Right lobe of liver (tissue), 6 donors: ENCODE results near the gene GDPD5. TPM values are rescaled to one million over a fixed set of nuclear protein-coding genes. Genes with fewer than 3 reads are reported as not detected.

Experiments used
- ATAC-seq, 4 donors: fragments of 200-7000 bp; cut with Tn5 transposase; one replicate each; pipeline ENCODE4 v1.9.1; 2020; ENCODE audit warnings: mild to moderate bottlenecking in 4 of 4, moderate library complexity in 4 of 4
- DNase-seq, 3 donors: peaks; one replicate each; pipeline ENCODE4 v3.0.0-alpha.2; 2020
- H3K27ac ChIP-seq, 3 donors: fragments of 200-600 bp; one replicate each; pipeline ENCODE4 v1.8.0; 2022
- H3K27me3 ChIP-seq, 2 donors: fragments of 200-600 bp; one replicate each; pipeline ENCODE4 v1.8.0; 2022
- H3K36me3 ChIP-seq, 4 donors: fragments of 200-600 bp; sonication (generic) in 1 of 4; one replicate each; pipeline versions ENCODE4 v1.5.1 to v1.8.0; 2017 to 2022; ENCODE audit warnings: control low read depth in 1 of 4
- H3K4me1 ChIP-seq, 4 donors: fragments of 200-600 bp; sonication (generic) in 1 of 4; one replicate each; pipeline versions ENCODE4 v1.5.1 to v1.8.0; 2017 to 2022; ENCODE audit warnings: control low read depth in 1 of 4
- H3K4me3 ChIP-seq, 3 donors: fragments of 200-600 bp; one replicate each; pipeline ENCODE4 v1.8.0; 2022
- H3K9me3 ChIP-seq, 4 donors: fragments of 200-600 bp; sonication (generic) in 1 of 4; one replicate each; pipeline versions ENCODE4 v1.5.1 to v1.8.0; 2017 to 2022; ENCODE audit warnings: control low read depth in 1 of 4
- POLR2A ChIP-seq: fragments of 450-650 bp; IDR thresholded peaks from one replicate; pipeline ENCODE4 v1.6.1; 2017; ENCODE audit warnings: antibody characterized with exemption, mild to moderate bottlenecking
- WGBS: methylation state at CpG from one replicate; pipeline ENCODE4 v1.1.6; 2018; ENCODE audit warnings: low coverage, low lambda C conversion rate; ENCODE audit not compliant: insufficient coverage; ENCODE audit errors: missing lambda C conversion rate; 5-methylcytosine and 5-hydroxymethylcytosine counted together
- intact Hi-C, 2 donors: fragments of 100-400 bp; cut with DNase I; formaldehyde crosslinking; loops; one replicate each; pipeline versions ENCODE4 v1.11.2 to v1.14.1; 2022
- total RNA-seq, 6 experiments: library from RNA; depleted of rRNA in 2 of 6; stranded (reverse); fragments of >200 nt in 2 of 6; fragmentation: NEBNext Ultra II Directional in 3 of 6; extraction: Animal tissue kit (Norgen Biotek cat#: 25700) in 3 of 6; gene quantifications; one replicate each; pipeline versions ENCODE4 v1.1.0 to v1.2.4, GENCODE V29; 2016 to 2023
- TF ChIP-seq, protein P1 (sequence below), 4 donors: fragments of 200-600 bp in 3 of 4; fragments of 450-650 bp in 1 of 4; IDR thresholded peaks; one replicate each; pipeline versions ENCODE4 v1.5.1 to v1.8.0; 2016 to 2022; ENCODE audit warnings: antibody characterized with exemption in 4 of 4, mild to moderate bottlenecking in 2 of 4
- donor health status: DM: no; HTN: yes; CAD: no.
- donor health status: DM: no; HTN: no; CAD: no.
- donor health status: DM: no; HTN: no; CAD: no.
- donor health status: DM: no; HTN: yes; CAD: no.
- donor health status: DM: no; HTN: yes; CAD: no.

GDPD5 gene
- total RNA-seq, 6 experiments from 2014 or later: 2.0 to 10.7 (median 4.1) TPM

DNA sequence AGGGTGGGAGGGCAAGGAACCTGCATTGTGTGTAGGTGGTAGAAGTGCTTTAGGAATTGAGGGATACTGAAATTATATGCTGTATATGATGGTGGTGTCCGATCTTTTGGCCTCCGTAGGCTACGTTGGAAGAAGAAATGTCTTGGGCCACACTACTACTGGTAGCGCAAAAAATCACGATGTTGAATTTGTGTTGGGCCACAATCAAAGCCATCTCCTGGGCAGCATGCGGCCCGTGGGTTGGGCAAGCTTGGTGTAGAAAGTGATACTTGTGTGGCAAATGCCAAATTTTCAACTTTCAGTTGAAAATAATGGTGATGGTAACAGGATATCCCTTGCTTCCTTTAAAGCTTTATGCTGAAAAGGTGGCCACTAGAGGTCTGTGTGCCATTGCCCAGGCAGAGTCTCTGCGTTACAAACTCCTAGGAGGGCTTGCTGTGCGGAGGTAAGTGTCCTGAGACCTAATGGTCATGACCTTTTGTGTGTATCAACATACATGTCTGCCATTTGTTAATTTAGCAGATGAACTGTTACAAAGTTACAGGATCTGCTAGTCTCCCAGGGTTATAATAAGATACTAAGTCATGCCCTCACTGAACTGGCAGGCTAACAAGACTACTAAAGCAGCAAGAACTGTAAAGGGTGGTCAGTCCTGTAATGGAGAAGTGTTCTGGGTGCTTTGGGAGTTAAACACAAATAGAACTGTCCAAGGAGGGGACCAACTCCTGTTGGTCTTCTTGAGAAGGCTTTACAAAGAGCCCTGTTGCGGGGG is 123.6 kb downstream of the GDPD5 start:
- peaks cover 8 to 65% (median 37%) of the 10 kb centered on the region in 4 donors for H3K36me3 ChIP-seq
- H3K9me3 ChIP-seq: no peaks in the 10 kb centered on the region
- H3K27me3 ChIP-seq: no peaks in the 10 kb centered on the region
- 76% methylated on average over 8 of the region's 10 CpGs for WGBS
- no peak for DNase-seq
- intact Hi-C loops: no loop called here
- H3K27ac ChIP-seq: no peak overlapping the region
- H3K4me1 ChIP-seq: peaks cover 0 to 17% (median 3%) of the 10 kb centered on the region in 4 donors
- no peak for ATAC-seq
- no peak for TF ChIP-seq POLR2A
- TF ChIP-seq, protein P1, sequence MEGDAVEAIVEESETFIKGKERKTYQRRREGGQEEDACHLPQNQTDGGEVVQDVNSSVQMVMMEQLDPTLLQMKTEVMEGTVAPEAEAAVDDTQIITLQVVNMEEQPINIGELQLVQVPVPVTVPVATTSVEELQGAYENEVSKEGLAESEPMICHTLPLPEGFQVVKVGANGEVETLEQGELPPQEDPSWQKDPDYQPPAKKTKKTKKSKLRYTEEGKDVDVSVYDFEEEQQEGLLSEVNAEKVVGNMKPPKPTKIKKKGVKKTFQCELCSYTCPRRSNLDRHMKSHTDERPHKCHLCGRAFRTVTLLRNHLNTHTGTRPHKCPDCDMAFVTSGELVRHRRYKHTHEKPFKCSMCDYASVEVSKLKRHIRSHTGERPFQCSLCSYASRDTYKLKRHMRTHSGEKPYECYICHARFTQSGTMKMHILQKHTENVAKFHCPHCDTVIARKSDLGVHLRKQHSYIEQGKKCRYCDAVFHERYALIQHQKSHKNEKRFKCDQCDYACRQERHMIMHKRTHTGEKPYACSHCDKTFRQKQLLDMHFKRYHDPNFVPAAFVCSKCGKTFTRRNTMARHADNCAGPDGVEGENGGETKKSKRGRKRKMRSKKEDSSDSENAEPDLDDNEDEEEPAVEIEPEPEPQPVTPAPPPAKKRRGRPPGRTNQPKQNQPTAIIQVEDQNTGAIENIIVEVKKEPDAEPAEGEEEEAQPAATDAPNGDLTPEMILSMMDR (IDR thresholded peaks at IDR 0.05): no peak
- no peak overlapping the region for H3K4me3 ChIP-seq

DNA sequence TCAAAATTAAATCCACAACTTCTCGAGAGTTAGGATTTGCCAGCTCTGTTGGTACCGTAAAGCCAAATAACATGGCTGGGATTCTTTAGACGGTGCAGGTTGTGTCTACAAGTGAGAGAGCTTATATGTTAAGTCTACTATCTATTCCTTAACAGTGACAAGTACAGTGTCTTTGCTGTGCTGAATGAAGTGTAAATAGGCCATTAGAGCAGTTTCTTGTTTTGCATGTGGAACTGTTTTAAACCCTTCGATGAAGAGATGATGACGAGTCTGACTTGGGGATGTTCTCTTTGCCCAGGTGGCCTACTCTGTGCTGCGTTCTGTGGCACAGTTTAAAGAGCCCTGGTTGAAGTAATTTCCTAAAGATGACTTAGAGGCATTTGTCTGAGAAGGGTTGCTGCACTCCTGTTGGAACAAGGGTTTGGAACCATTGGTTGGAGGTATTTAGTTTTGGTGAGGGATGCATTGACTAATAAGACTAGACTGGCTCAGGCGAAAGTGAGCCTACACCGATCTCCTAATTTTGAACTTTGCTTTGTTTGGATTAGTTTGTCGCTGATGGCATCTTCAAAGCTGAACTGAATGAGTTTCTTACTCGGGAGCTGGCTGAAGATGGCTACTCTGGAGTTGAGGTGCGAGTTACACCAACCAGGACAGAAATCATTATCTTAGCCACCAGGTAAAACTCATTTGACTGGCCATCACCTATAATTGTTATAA is 125.4 kb downstream of the GDPD5 start:
- no peak for DNase-seq
- no peaks in the 10 kb centered on the region for H3K9me3 ChIP-seq

GRCh38 chr11:75399344-75400145 is 126.2 kb downstream of the GDPD5 start, which contains the start of gene RPS3:
Gene RPS3 (plus strand): TSS chr11:75399518. CDS start chr11:75399548, 30 bp downstream.
- DNase-seq (peak; percentile 93 to 94 (median 93)), ATAC-seq (peak; percentile 97 to 98 (median 98))
- H3K4me1 ChIP-seq: peaks cover 0 to 17% (median 3%) of the 10 kb centered on the region in 4 donors
- intact Hi-C loops: no loop called here
- peaks cover 4 to 40% (median 25%) of the 10 kb centered on the region in 4 donors for H3K36me3 ChIP-seq
- peak within 1 kb of the TSS; percentile 78 to 95 (median 82) for H3K4me3 ChIP-seq
- H3K9me3 ChIP-seq: no peaks in the 10 kb centered on the region
- WGBS: under 1% methylated on average over 44 of the region's 55 CpGs
- TF ChIP-seq POLR2A: peak; percentile 84
- TF ChIP-seq, protein P1 (IDR thresholded peaks at IDR 0.05): peak in 2 of 4 donors; percentile 9 to 19
- H3K27ac ChIP-seq: peak within 1 kb of the TSS; percentile 79 to 91 (median 84)
- no peaks in the 10 kb centered on the region for H3K27me3 ChIP-seq

More for the DNA sequence above, 125.4 kb downstream of the GDPD5 start:
- TF ChIP-seq POLR2A: no peak
- TF ChIP-seq, protein P1 (IDR thresholded peaks at IDR 0.05): no peak
- H3K4me1 ChIP-seq: peaks cover 0 to 17% (median 3%) of the 10 kb centered on the region in 4 donors
- peak in 3 of 4 donors; percentile 14 to 27 (median 19) for ATAC-seq
- intact Hi-C loops: no loop called here
- peak overlapping the region; percentile 79 to 91 (median 84) for H3K27ac ChIP-seq
- WGBS: 11% methylated on average over 11 of the region's 11 CpGs
- H3K27me3 ChIP-seq: no peaks in the 10 kb centered on the region
- peaks cover 4 to 48% (median 29%) of the 10 kb centered on the region in 4 donors for H3K36me3 ChIP-seq
- peak overlapping the region; percentile 78 to 95 (median 82) for H3K4me3 ChIP-seq

DNA sequence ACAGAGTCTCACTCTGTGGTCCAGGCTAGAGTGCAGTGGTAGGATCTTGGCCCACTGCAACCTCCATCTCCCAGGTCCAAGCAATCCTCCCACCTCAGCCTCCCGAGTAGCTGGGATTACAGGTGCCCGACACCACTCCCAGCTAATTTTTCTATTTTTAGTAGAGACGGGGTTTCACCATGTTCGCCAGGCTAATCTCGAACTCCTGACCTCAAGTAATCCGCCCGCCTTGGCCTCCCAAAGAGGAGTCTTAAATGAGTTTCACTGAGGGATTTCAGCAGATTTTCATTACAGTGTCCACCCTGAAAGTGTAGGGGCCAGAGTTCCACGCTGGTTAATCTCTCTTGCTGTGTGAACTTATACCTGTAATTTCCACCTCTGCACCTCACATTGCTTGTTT is 126.8 kb downstream of the GDPD5 start:
- H3K27ac ChIP-seq: no peak overlapping the region

More for the DNA sequence above, 126.8 kb downstream of the GDPD5 start:
- H3K27me3 ChIP-seq: no peaks in the 10 kb centered on the region
- 73% methylated on average over 8 of the region's 8 CpGs for WGBS
- no peak overlapping the region for H3K4me3 ChIP-seq
- TF ChIP-seq, protein P1 (IDR thresholded peaks at IDR 0.05): no peak
- no peak for TF ChIP-seq POLR2A
- H3K36me3 ChIP-seq: peaks cover 0 to 34% (median 22%) of the 10 kb centered on the region in 4 donors
- intact Hi-C loops: no loop called here
- H3K4me1 ChIP-seq: peaks cover 0 to 17% (median 3%) of the 10 kb centered on the region in 4 donors
- no peaks in the 10 kb centered on the region for H3K9me3 ChIP-seq
- no peak for ATAC-seq
- DNase-seq: no peak
